Cerebellar cortex (tissue), 1 donor: ENCODE results near the gene MTERF1.

Experiments used
- DNase-seq: peaks from one replicate; pipeline ENCODE4 v3.0.0-alpha.2; 2015; ENCODE audit warnings: low spot score

The MTERF1 gene

GRCh38 chr7:91832493-91833045 lies 47.9 kb downstream of the MTERF1 start:
- DNase-seq: no peak

GRCh38 chr7:91827169-91827568 lies 53.3 kb downstream of the MTERF1 start:
- DNase-seq: no peak

GRCh38 chr7:91826377-91826776 lies 54.1 kb downstream of the MTERF1 start:
- no peak for DNase-seq

DNA sequence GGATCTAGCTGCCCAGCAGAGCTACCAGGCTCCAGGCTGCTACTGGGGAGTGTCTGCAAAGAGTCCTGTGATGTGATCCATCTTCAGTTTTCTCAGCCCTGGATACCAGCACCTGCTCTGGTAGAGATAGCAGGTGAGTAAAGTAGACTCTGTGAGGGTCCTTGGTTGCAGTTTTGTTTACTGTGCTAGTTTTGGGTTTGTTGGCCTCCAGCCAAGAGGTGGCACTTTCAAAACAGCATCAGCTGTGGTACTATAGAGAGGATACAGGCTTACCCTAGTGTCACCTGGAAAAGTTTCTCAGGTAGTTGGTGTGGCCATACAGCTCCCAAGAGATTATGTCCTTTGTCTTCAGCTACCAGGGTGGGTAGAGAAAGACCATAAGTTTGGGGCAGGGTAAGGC lies 56.3 kb downstream of the MTERF1 start:
- no peak for DNase-seq
